AG04450 (cell line): ENCODE results near the gene CCKAR. TPM values are rescaled to one million over a fixed set of nuclear protein-coding genes. Genes with fewer than 3 reads are reported as not detected.

Experiments
- CTCF ChIA-PET: fragments of 300-600, 350-600 bp; formaldehyde crosslinking; extraction: SDS; loops from one replicate; lab custom pipeline; 2022; ENCODE audit warnings: antibody characterized with exemption, inconsistent platforms; lab: Charles Lee
- POLR2A ChIA-PET: fragments of 350-600 bp; formaldehyde crosslinking; extraction: SDS; loops from one replicate; lab custom pipeline; 2021; ENCODE audit warnings: antibody characterized with exemption, inconsistent platforms; lab: Yijun Ruan, JAX
- DNase-seq: peaks from one replicate; pipeline ENCODE4 v3.0.0-alpha.2; 2011; ENCODE audit warnings: low read depth, low spot score
- H3K27ac ChIP-seq: one replicate; pipeline ENCODE4 v1.5.1; 2012; ENCODE audit warnings: low read depth, low read length, control low read depth
- H3K27me3 ChIP-seq: one replicate; pipeline ENCODE4 v1.6.0; 2012; ENCODE audit warnings: low read length; ENCODE audit not compliant: control insufficient read depth, insufficient read depth
- H3K4me3 ChIP-seq: 2 replicates; pipeline ENCODE4 v1.5.1; 2011; ENCODE audit warnings: mild to moderate bottlenecking, low read depth, low read length, control low read depth
- H3K9me3 ChIP-seq: 2 replicates; pipeline ENCODE4 v1.5.1; 2012; ENCODE audit warnings: low read length; ENCODE audit not compliant: control insufficient read depth, insufficient read depth
- CTCF ChIP-seq: IDR thresholded peaks from 2 replicates; pipeline ENCODE4 v1.5.1; 2011; ENCODE audit warnings: low read depth, low read length, control low read depth, inconsistent platforms
- polyA plus RNA-seq: library from polyadenylated mRNA; depleted of rRNA; stranded (reverse); fragments of >200 nt; gene quantifications from 2 replicates; pipeline ENCODE4 v1.2.3, GENCODE V29; 2011

Gene CCKAR
- polyA plus RNA-seq, 1 experiment = 0.10 TPM

GRCh38 chr4:26459054-26459755 lies 31.1 kb downstream of the CCKAR start:
- H3K27me3 ChIP-seq = no peaks in the 10 kb centered on the region
- peak overlapping the region; percentile 15; the same call in 1 of the 2 replicates for H3K4me3 ChIP-seq
- H3K9me3 ChIP-seq = peaks cover 7% of the 10 kb centered on the region; the same call in 1 of the 2 replicates
- DNase-seq = peak; percentile 66
- H3K27ac ChIP-seq = peak overlapping the region; percentile 76
- TF ChIP-seq CTCF = peak; percentile 65
- POLR2A ChIA-PET = interaction anchor here (0.6 to 1.7 kb wide), 2 partner anchors 109 to 547 kb away, joined by 3 to 7 read pairs; no protein-coding TSS in a partner anchor
- CTCF ChIA-PET = interaction anchor here (0.6 to 5.1 kb wide), 33 partner anchors 10 to 551 kb away, joined by 3 to 62 read pairs (median 4); partner anchors contain the start of genes STIM2 and TBC1D19

GRCh38 chr4:26458157-26458561 lies 32.1 kb downstream of the CCKAR start:
- Histone ChIP-seq H3K4me3 (no peak overlapping the region), H3K27ac (peak overlapping the region; percentile 43), H3K9me3 (peaks cover 6% of the 10 kb centered on the region; the same call in 1 of the 2 replicates), H3K27me3 (no peaks in the 10 kb centered on the region)
- DNase-seq = peak; percentile 87
- POLR2A ChIA-PET = interaction anchor here (0.7 to 1.7 kb wide), 4 partner anchors 24 to 110 kb away, joined by 3 to 8 read pairs (median 5); no protein-coding TSS in a partner anchor
- TF ChIP-seq CTCF = peak; percentile 49
- CTCF ChIA-PET = interaction anchor here (0.5 to 5.1 kb wide), 48 partner anchors 9 to 557 kb away, joined by 3 to 62 read pairs (median 4); partner anchors contain the start of gene TBC1D19

- H3K4me3 ChIP-seq = no peak overlapping the region
- ChIA-PET CTCF (interaction anchor here (0.5 to 5.1 kb wide), 11 partner anchors 8 to 551 kb away, joined by 3 to 62 read pairs (median 5); no protein-coding TSS in a partner anchor), POLR2A (interaction anchor here (0.7 to 1.7 kb wide), 3 partner anchors 53 to 111 kb away, joined by 3 to 8 read pairs (median 7); no protein-coding TSS in a partner anchor)
- DNase-seq = no peak
- TF ChIP-seq CTCF = no peak
- H3K9me3 ChIP-seq = peaks cover 6% of the 10 kb centered on the region; the same call in 1 of the 2 replicates
- H3K27me3 ChIP-seq = no peaks in the 10 kb centered on the region
- no peak overlapping the region for H3K27ac ChIP-seq
These were observed 32.9 kb downstream of the CCKAR start for GRCh38 chr4:26457412-26457811.

- peaks cover 5% of the 10 kb centered on the region for H3K27me3 ChIP-seq
- H3K27ac ChIP-seq = no peak overlapping the region
- CTCF ChIA-PET = interaction anchor here (0.6 to 5.1 kb wide), 2 partner anchors 40 to 265 kb away, joined by 3 to 62 read pairs; no protein-coding TSS in a partner anchor
- no peak overlapping the region for H3K4me3 ChIP-seq
- DNase-seq = no peak
- POLR2A ChIA-PET = no interaction called here
- TF ChIP-seq CTCF = no peak
- peaks cover 6% of the 10 kb centered on the region; the same call in 1 of the 2 replicates for H3K9me3 ChIP-seq
These were observed 34.7 kb downstream of the CCKAR start for GRCh38 chr4:26455571-26455970.

GRCh38 chr4:26454961-26455360 lies 35.3 kb downstream of the CCKAR start:
- peaks cover 5% of the 10 kb centered on the region for H3K27me3 ChIP-seq
- no peak for TF ChIP-seq CTCF
- no peak for DNase-seq
- ChIA-PET POLR2A (no interaction called here), CTCF (interaction anchor here (0.6 kb wide), 1 partner anchor 40 kb away, joined by 3 read pairs; no protein-coding TSS in a partner anchor)
- no peak overlapping the region for H3K27ac ChIP-seq
- no peak overlapping the region for H3K4me3 ChIP-seq
- peaks cover 6% of the 10 kb centered on the region; the same call in 1 of the 2 replicates for H3K9me3 ChIP-seq
